Measurements from ENCODE around the gene CMYA5. TPM values are rescaled to one million over a fixed set of nuclear protein-coding genes. Genes with fewer than 3 reads are reported as not detected.

The CMYA5 gene
- polyA plus RNA-seq, 4 donors, result 16.0 to 20.1 (median 16.8) TPM

Other genes starting within 250 kb of the CMYA5 start
- 10 to 100 TPM; 19.6 to 24.5 (median 23.2) TPM for gene HOMER1, start 175.7 kb upstream of the CMYA5 start, polyA plus RNA-seq (ENCODE audit: insufficient read length in 4 of 4)
- gene TENT2, start 77.4 kb upstream of the CMYA5 start, polyA plus RNA-seq (ENCODE audit: insufficient read length in 4 of 4), result 10 to 100 TPM; 46.6 to 66.3 (median 55.8) TPM